Urothelium cell line (cell line): Measurements from ENCODE around the gene RASSF4.

Source experiments
- DNase-seq: peaks from one replicate; pipeline ENCODE4 v3.0.0; 2011; ENCODE audit warnings: low spot score, mixed read lengths
- FAIRE-seq: peaks from 2 replicates; lab custom pipeline; 2011; peaks lifted over from hg19 to GRCh38; lab: Jason Lieb, UNC

The RASSF4 gene

GRCh38 chr10:44926751-44927351, 32.8 kb upstream of the RASSF4 start:
- no peak for FAIRE-seq
- no peak for DNase-seq

GRCh38 chr10:44927352-44927751, 32.2 kb upstream of the RASSF4 start:
- DNase-seq (no peak), FAIRE-seq (no peak)

GRCh38 chr10:44928462-44928861, 31.1 kb upstream of the RASSF4 start:
- FAIRE-seq (peak; percentile 83), DNase-seq (no peak)

- DNase-seq (no peak), FAIRE-seq (no peak)
Measured at GRCh38 chr10:44929356-44930255, 30.0 kb upstream of the RASSF4 start.

GRCh38 chr10:44930904-44931620, 28.5 kb upstream of the RASSF4 start:
- FAIRE-seq = no peak

GRCh38 chr10:44931621-44932516, 27.7 kb upstream of the RASSF4 start:
- FAIRE-seq = peak; percentile 69
- DNase-seq = no peak

More at GRCh38 chr10:44930904-44931620, 28.5 kb upstream of the RASSF4 start:
- no peak for DNase-seq

DNA sequence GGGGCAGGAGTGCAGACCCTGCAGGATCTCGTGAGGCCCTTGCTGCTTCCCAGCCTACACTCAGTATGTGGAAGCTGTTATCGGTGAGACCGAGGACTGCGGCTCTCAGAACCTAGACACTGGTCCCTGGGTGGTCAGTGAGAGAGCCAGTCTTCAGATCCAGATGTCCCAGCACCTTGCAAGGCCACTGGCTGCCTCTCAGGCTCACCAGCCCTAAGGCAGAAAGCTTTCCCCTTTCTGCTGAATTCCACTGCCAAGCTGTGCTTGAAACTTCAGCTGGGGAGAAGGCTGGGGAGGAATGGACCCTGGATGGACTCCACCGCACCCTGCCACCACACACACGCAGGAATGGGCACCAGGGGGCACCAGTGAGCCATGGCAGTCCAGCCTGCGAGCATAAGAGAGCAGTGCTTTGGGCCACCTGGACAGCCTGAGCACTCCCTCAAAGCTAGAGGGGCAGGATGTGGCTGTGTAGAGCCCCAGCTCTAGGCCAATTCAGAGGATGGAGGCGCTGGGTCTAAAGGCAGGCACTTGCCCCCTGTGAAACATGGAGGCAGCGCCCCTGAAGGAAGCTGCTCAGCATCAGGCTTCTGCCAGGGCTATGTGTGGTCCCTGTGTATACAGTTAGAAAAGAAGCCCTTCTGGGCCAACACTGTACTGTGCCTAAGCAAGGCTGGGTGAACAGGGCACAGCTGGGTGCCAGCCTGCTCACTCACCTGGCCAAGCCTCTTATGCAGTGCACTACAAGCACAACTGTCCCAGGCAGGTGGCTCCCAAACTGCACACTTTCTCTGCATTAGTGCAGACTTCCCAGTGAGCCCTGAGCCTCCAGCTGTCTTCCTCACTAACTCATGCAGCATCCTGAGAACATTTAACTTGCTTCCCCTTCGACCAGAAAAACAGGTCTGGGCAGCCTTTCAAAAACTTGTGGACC, 26.8 kb upstream of the RASSF4 start:
- DNase-seq = peak; percentile 79
- peak; percentile 82 for FAIRE-seq

- FAIRE-seq (no peak), DNase-seq (no peak)
Measured at GRCh38 chr10:44933451-44934321, 25.9 kb upstream of the RASSF4 start.

- no peak for FAIRE-seq
- no peak for DNase-seq
Measured at GRCh38 chr10:44934416-44935200, 25.0 kb upstream of the RASSF4 start.

DNA sequence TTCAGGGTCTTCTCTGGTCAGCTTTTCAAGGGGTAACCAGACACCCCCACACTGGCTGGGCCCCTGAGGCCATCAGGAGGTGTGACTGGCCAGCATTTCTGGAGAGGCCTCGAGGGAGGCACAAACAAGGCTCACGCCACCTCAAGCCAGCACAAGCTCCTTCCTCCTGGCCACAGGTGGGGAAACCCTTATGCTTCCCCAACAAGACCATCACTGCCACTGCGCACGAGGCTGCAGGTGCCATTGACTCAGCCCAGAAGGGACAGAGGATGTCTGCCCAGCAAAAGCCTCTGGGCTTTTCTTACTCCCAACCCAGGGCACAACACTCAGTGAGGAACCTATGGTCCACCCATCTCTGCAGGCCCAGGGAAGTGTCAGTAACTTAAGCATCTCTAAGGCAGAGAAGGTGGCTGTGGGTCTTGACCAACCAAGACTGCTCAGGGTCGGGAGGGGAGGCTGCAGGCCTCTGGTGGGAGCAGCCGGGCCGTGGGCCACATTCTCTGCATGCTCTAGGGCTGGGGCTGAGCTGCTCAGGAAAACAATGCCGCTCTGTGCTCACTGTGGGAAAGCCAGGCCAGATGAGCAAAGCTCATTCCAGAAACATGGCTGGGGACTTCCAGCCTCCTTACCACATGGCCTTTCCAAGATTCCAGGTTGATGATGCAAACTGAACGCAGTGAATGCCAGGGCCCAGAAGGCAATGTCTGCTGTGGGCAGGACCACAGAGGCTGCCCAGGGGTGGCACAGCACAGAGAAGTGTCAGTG, 24.2 kb upstream of the RASSF4 start:
- FAIRE-seq (peak; percentile 91), DNase-seq (peak; percentile 81)

- no peak for DNase-seq
- FAIRE-seq = no peak
Measured at GRCh38 chr10:44935966-44936295, 23.7 kb upstream of the RASSF4 start.

GRCh38 chr10:44936314-44936975, 23.2 kb upstream of the RASSF4 start:
- DNase-seq = no peak
- peak; percentile 46 for FAIRE-seq

DNA sequence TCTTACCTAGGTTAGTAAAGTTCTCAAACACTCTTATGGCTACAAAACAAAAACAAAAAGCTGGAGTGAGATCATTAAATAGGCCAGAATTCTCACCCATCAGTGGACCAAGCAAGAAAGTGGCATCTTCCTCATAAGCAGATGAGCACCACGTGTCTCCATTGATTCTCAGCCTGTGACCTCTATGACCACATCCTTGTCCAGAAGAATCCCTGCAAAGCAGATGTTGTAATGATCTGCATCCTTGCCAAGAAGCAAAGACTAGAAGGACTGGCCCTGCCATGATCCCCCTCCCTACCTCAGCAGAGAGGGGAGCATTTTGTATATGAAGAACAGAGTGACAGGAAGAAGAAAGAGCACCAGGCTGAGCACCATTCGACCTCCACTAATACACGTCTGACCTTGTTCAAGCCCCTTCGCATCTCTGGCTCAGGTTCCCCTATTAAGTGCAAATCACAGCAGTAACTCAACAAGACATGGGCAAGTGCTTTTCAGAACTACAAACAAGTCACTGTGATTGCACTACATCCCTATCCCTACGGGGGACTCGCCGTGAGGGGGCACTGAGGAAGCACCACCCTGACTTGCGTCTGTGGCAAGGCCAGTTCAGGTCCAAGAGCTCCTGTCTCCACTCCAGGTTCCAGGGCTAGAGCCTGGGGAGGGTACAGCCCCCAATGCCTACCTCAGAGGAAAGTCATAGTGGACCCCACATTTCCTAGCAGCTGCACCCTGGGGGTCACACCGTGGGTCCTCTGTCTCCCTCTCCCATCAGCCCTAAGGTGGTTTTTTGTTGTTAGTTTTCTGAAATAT, 22.2 kb upstream of the RASSF4 start:
- DNase-seq = no peak
- FAIRE-seq = no peak

- FAIRE-seq = no peak
- no peak for DNase-seq
Measured at GRCh38 chr10:44938956-44939355, 20.6 kb upstream of the RASSF4 start.

DNA sequence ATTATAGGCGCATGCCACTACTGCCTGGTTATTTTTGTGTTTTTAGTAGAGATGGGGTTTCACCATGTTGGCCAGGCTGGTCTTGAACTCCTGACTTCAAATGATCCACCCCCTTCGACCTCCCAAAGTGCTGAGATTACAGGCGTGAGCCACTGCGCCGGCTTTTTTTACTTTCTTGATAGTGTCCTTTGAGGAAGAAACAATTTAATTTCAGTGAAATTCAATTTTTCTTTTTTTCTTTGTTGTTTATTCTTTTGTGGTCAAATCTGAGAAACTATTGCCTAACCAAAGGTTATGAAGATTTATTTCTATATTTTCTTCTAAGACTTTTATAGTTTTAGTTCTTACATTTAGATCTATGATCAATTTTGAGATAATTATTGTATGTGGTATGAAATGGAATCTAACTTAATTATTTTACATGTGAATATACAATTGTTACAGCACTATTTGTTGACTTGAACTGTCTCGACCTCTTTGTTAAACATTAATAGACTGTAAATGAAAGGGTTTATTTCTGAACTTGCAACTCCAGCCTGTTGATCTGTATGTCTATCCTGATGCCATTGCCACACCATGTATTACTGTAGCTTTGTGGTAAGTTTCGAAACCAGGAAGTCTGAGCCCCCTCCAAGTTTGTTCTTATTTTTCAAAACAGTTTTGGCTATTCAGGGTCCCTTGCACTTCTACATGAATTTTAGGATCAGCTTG, 19.8 kb upstream of the RASSF4 start:
- FAIRE-seq = no peak
- DNase-seq = no peak
